ENCODE results near the gene OR11H6. TPM values are rescaled to one million over a fixed set of nuclear protein-coding genes. Genes with fewer than 3 reads are reported as not detected.
"Not testable (repeated sequence)": the region's sequence is repeated elsewhere in the genome, so short reads cannot be mapped to it uniquely, and the experiment has no call there.

Gene OR11H6, protein sequence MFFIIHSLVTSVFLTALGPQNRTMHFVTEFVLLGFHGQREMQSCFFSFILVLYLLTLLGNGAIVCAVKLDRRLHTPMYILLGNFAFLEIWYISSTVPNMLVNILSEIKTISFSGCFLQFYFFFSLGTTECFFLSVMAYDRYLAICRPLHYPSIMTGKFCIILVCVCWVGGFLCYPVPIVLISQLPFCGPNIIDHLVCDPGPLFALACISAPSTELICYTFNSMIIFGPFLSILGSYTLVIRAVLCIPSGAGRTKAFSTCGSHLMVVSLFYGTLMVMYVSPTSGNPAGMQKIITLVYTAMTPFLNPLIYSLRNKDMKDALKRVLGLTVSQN
- not detected for total RNA-seq

DNA sequence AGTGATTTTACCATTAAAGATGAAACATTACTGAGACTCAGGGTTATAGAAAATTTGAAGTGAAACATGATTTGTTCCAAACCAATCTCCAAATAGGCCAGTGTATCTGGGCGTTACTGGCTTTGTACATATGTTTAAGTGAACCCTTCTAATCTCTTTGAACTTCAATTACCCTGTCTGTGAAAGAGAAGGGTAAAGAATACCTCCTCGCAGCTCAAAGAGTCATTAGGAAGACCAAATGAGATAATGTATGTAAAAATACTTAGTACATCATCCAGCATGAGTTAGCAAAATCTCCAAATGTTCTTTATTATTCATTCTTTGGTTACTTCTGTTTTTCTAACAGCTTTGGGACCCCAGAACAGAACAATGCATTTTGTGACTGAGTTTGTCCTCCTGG, at the start of gene OR11H6:
TSS of gene OR11H6 (plus strand) at position 301 of the 400 bp plus-strand sequence. CDS start at position 301, 0 bp downstream.
- no peak for DNase-seq
- Mint-ChIP-seq H3K4me1 (no peaks in the 10 kb centered on the region), H3K4me3 (no peak within 1 kb of the TSS), H3K27me3 (peaks cover 1% of the 10 kb centered on the region), H3K9me3 (peaks cover 3% of the 10 kb centered on the region), H3K27ac (no peak within 1 kb of the TSS), H3K36me3 (ENCODE audit: low read depth) (no peaks in the 10 kb centered on the region)
- CTCF ChIA-PET = no interaction called here
- POLR2A ChIA-PET = no interaction called here

DNA sequence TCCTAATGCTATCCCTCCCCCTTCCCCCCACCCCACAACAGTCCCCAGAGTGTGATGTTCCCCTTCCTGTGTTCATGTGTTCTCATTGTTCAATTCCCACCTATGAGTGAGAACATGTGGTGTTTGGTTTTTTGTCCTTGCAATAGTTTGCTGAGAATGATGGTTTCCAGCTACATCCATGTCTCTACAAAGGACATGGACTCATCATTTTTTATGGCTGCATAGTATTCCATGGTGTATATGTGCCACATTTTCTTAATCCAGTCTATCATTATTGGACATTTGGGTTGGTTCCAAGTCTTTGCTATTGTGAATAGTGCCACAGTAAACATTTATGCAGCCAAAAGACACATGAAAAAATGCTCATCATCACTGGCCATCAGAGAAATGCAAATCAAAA, 49.3 kb upstream of the OR11H6 start:
- H3K4me1 Mint-ChIP-seq; H3K4me3 Mint-ChIP-seq; H3K27me3 Mint-ChIP-seq; H3K36me3 Mint-ChIP-seq (ENCODE audit: low read depth); H3K9me3 Mint-ChIP-seq; H3K27ac Mint-ChIP-seq; CTCF ChIA-PET; DNase-seq; POLR2A ChIA-PET: not testable (repeated sequence)

DNA sequence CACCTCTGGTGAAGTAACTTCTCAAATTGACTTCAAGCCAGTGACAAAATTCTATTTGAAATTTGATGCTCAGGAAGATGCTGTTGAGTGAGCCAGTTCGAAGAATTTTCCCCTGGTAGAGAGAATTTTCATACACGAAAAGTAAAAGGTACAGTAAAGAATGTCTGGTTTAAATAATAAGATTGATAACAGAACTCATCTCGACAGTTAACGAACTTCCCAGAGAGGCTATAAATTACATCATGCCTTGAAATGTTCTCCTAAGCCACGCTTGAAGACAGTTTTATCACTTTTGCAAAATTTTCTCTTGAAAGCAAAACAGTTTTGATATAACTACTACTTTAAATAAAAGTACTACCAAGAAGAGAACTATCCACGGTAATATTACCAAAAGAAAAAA, 47.2 kb upstream of the OR11H6 start:
- H3K4me3 Mint-ChIP-seq = no peak overlapping the region
- CTCF ChIA-PET = no interaction called here
- H3K36me3 Mint-ChIP-seq (ENCODE audit: low read depth) = no peaks in the 10 kb centered on the region
- H3K4me1 Mint-ChIP-seq = no peaks in the 10 kb centered on the region
- H3K27me3 Mint-ChIP-seq = no peaks in the 10 kb centered on the region
- no peak for DNase-seq
- no peaks in the 10 kb centered on the region for H3K9me3 Mint-ChIP-seq
- H3K27ac Mint-ChIP-seq = no peak overlapping the region
- POLR2A ChIA-PET = no interaction called here

DNA sequence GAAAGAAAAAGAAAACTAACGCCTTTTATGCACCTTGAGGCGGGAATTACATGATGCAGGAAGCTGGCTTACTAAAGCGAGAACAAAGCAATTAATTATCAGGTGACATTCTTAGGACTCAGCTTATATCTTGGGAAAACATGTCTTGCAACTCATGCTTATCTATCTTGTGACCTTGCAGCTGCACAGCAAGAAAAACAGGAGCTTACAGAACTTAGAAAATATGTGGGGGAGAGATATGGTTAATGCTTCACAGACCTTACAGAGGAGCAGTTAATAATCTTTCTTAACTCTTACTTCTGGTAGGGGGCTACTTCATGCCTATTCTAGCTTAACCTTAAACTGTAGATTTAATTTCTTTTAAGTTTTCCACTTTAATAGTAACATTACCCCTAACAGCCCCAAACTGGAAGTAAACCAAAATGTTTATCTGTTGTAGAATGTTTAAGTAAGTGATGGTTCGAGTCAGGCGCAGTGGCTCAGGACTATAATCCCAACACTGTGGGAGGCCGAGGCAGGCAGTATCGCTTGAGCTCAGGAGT, 46.0 kb upstream of the OR11H6 start:
- no peak overlapping the region for H3K4me3 Mint-ChIP-seq
- ChIA-PET CTCF (no interaction called here), POLR2A (no interaction called here)
- H3K27ac Mint-ChIP-seq = no peak overlapping the region
- no peaks in the 10 kb centered on the region for H3K36me3 Mint-ChIP-seq (ENCODE audit: low read depth)
- no peaks in the 10 kb centered on the region for H3K9me3 Mint-ChIP-seq
- DNase-seq = no peak
- H3K4me1 Mint-ChIP-seq = no peaks in the 10 kb centered on the region
- no peaks in the 10 kb centered on the region for H3K27me3 Mint-ChIP-seq

DNA sequence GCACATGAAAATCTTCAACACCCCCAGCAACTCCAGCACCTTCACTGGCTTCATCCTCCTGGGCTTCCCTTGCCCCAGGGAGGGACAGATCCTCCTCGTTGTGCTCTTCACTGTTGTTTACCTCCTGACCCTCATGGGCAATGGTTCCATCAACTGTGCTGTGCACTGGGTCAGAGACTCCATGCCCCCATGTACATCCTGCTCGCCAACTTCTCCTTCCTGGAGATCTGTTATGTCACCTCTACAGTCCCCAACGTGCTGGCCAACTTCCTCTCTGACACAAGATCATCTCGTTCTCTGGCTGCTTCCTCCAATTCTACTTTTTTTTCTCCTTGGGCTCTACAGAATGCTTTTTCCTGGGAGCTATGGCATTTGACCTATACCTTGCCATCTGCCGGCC, 44.3 kb upstream of the OR11H6 start:
- Mint-ChIP-seq H3K27ac (no peak overlapping the region), H3K4me3 (no peak overlapping the region), H3K36me3 (ENCODE audit: low read depth) (no peaks in the 10 kb centered on the region), H3K27me3 (no peaks in the 10 kb centered on the region), H3K9me3 (no peaks in the 10 kb centered on the region), H3K4me1 (no peaks in the 10 kb centered on the region)
- no peak for DNase-seq
- ChIA-PET POLR2A (no interaction called here), CTCF (no interaction called here)

DNA sequence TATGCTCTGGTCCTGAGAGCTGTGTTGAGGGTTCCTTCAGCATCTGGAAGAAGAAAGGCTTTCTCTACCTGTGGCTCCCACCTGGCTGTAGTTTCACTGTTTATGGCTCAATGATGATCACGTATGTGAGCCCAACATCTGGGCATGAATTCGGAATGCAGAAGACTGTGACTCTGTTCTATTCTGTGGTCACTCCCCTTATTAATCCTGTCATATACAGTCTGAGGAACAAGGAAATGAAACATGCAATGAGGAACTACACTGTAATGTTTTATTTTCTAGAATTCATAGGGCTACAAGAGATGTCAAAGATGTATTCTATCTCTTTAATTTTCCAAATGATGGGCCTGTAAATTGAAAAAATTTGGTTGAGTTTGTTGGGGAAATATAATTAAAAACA, 43.6 kb upstream of the OR11H6 start:
- CTCF ChIA-PET = no interaction called here
- DNase-seq = no peak
- H3K9me3 Mint-ChIP-seq = no peaks in the 10 kb centered on the region
- H3K4me1 Mint-ChIP-seq = no peaks in the 10 kb centered on the region
- no peaks in the 10 kb centered on the region for H3K36me3 Mint-ChIP-seq (ENCODE audit: low read depth)
- H3K27ac Mint-ChIP-seq = no peak overlapping the region
- POLR2A ChIA-PET = no interaction called here
- H3K27me3 Mint-ChIP-seq = no peaks in the 10 kb centered on the region
- no peak overlapping the region for H3K4me3 Mint-ChIP-seq

DNA sequence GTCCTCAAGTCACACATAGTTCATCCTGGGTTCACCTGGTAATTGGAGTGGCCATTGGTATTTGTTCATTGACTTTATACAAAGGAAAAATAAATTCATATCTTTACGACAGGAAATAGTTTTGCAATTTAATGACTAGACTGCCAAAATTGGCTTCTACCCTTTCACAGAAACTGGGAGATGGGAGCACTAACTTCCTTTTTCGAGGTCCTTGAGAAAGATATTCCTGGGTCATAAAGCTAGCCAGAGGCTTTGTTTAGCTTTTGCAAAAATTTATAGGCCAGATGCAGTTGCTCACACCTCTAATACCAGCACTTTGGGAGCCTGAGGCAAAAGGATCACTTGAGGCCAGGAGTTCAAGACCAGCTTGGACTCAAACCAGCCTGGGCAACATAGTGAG, 43.0 kb upstream of the OR11H6 start:
- no peak overlapping the region for H3K4me3 Mint-ChIP-seq
- no peaks in the 10 kb centered on the region for H3K4me1 Mint-ChIP-seq
- H3K9me3 Mint-ChIP-seq = no peaks in the 10 kb centered on the region
- no peak for DNase-seq
- ChIA-PET CTCF (no interaction called here), POLR2A (no interaction called here)
- H3K36me3 Mint-ChIP-seq (ENCODE audit: low read depth) = no peaks in the 10 kb centered on the region
- H3K27ac Mint-ChIP-seq = no peak overlapping the region
- H3K27me3 Mint-ChIP-seq = no peaks in the 10 kb centered on the region

DNA sequence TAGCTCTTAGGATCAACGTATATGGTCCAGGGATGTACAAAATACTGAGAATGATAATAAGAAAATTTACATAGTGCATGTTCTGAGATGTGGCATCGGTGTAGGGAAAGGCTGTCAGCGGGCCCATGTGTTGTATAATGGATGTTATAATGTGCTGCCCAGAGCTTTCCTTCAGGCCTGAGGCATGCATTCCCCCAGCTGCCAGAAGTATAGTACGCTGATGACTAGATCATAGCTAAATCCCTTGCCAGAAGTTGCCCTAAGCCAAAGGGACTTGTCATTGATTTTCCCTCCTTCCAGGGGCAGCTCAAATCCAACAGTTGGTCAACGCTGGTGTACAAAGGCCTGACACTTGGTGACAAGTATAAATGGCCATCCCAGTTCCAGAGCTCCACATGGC, 39.3 kb upstream of the OR11H6 start:
- Mint-ChIP-seq H3K27me3 (no peaks in the 10 kb centered on the region), H3K4me3 (no peak overlapping the region)
- CTCF ChIA-PET = no interaction called here

DNA sequence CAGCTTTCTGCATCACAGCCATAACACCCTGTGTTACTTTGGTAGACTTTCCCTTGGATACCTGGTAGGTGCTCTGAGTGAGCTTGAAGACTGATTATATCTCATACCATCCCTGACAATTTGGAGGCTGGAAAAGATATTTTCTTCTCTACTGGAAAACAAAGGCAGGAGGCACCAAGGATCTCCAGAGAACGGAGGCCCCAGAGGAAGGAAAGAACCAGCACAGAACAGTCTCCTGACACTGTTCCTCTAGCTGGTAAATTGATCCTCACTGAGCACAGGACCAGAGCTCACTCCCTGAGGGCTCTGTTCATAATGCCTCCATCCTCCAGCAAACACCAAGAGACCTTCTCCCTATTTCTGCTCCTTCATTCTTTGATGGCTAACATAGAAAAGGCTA, 32.9 kb upstream of the OR11H6 start, which contains the start of gene OR11G2:
TSS of gene OR11G2 (plus strand) at position 301 of the 400 bp plus-strand sequence. CDS start 6,542 bp downstream, outside the sequence.
- POLR2A ChIA-PET = no interaction called here
- H3K27ac Mint-ChIP-seq = no peak within 1 kb of the TSS
- peaks cover 6% of the 10 kb centered on the region for H3K27me3 Mint-ChIP-seq
- H3K4me3 Mint-ChIP-seq = no peak within 1 kb of the TSS
- DNase-seq = no peak
- CTCF ChIA-PET = no interaction called here
- H3K9me3 Mint-ChIP-seq = no peaks in the 10 kb centered on the region
- H3K36me3 Mint-ChIP-seq (ENCODE audit: low read depth) = no peaks in the 10 kb centered on the region
- no peaks in the 10 kb centered on the region for H3K4me1 Mint-ChIP-seq

More for the DNA sequence above, 39.3 kb upstream of the OR11H6 start:
- no peak overlapping the region for H3K27ac Mint-ChIP-seq
- POLR2A ChIA-PET = no interaction called here
- H3K9me3 Mint-ChIP-seq = no peaks in the 10 kb centered on the region
- DNase-seq = no peak
- H3K36me3 Mint-ChIP-seq (ENCODE audit: low read depth) = no peaks in the 10 kb centered on the region
- no peaks in the 10 kb centered on the region for H3K4me1 Mint-ChIP-seq

DNA sequence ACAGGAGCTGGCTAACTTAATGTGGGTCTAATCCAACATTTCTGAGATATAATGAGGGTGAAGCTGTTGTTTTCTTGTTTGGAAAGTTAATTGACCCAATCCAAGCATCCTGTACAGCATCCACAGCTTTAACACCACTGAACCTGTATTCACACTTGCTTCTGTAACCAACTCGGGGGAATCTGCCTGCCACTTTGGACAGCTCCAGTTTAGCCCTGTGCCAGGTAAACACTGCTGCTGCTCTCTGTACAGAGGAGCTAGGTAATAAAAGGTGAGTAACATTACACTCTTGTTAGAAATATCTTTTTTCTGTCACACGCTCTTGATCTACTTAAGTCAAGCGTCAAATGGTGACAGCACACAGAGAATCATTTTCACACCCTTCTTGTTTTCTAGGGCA, 32.1 kb upstream of the OR11H6 start:
- CTCF ChIA-PET = no interaction called here

DNA sequence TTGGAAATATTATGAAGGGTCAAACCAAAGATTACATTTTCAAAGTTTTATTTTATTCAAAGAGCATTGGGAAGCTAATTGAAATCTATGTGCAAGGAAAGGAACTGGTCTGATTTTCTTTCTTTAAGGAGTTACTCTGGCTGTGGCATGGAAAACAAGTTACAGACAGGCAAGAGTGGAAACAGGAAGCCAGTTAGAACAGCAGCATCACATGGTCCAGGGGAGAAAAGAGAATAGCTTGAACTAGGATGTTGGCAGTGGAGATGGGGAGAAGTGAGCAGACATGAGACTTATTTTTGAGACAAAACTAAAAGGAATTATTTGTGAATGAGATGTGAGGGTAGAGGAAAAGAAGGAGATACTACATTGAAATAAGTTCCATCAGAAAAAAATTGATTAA, 29.4 kb upstream of the OR11H6 start:
- no peaks in the 10 kb centered on the region for H3K9me3 Mint-ChIP-seq
- no peak overlapping the region for H3K4me3 Mint-ChIP-seq
- no peak overlapping the region for H3K27ac Mint-ChIP-seq
- H3K27me3 Mint-ChIP-seq = peaks cover 6% of the 10 kb centered on the region
- CTCF ChIA-PET = no interaction called here
- POLR2A ChIA-PET = no interaction called here
- no peak for DNase-seq
- H3K36me3 Mint-ChIP-seq (ENCODE audit: low read depth) = no peaks in the 10 kb centered on the region
- no peaks in the 10 kb centered on the region for H3K4me1 Mint-ChIP-seq

More for the DNA sequence above, 32.1 kb upstream of the OR11H6 start:
- DNase-seq = no peak
- Mint-ChIP-seq H3K27me3 (peaks cover 6% of the 10 kb centered on the region), H3K4me3 (no peak overlapping the region), H3K9me3 (no peaks in the 10 kb centered on the region), H3K4me1 (no peaks in the 10 kb centered on the region), H3K36me3 (ENCODE audit: low read depth) (no peaks in the 10 kb centered on the region), H3K27ac (no peak overlapping the region)
- POLR2A ChIA-PET = no interaction called here

DNA sequence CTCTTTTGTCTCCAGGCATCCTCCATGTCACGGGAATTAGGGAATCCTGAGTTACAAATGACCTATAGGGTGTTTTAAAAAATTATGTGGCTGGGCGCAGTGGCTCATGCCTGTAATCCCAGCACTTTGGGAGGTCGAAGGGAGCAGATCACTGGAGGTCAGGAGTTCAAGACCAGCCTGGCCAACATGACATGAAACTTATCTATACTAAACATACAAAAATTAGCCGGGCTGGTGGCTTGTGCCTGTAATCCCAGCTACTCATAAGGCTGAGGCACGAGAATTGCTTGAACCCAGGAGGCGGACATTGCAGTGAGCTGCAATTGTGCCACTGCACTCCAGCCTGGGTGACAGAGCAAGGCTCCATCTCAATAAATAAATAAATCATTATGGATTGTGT, 28.3 kb upstream of the OR11H6 start:
- H3K4me3 Mint-ChIP-seq; H3K36me3 Mint-ChIP-seq (ENCODE audit: low read depth); POLR2A ChIA-PET; H3K9me3 Mint-ChIP-seq; H3K27me3 Mint-ChIP-seq; H3K4me1 Mint-ChIP-seq; DNase-seq; CTCF ChIA-PET; H3K27ac Mint-ChIP-seq: not testable (repeated sequence)

DNA sequence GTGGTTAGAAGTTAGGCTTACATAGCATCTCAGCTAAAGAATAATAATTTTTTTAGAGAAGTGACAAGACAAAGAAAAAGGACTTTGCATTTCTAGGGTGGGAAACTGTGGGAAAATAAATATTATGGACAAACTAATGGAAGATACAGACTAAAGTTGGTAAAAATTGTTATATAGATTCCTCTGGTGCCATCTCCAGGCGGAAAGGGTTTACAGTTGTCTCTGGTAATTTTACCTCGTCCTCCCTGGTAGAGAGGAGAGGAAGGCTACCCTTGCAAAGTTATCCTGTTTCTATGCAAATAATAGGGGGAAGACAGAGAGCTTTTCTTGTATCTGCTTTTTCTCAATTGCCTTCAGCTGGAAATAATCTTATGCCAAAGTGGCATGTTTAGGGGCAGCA, 27.6 kb upstream of the OR11H6 start:
- Mint-ChIP-seq H3K4me1 (no peaks in the 10 kb centered on the region), H3K9me3 (no peaks in the 10 kb centered on the region), H3K36me3 (ENCODE audit: low read depth) (no peaks in the 10 kb centered on the region), H3K27ac (no peak overlapping the region), H3K4me3 (no peak overlapping the region), H3K27me3 (peaks cover 6% of the 10 kb centered on the region)
- ChIA-PET CTCF (no interaction called here), POLR2A (no interaction called here)
- no peak for DNase-seq

DNA sequence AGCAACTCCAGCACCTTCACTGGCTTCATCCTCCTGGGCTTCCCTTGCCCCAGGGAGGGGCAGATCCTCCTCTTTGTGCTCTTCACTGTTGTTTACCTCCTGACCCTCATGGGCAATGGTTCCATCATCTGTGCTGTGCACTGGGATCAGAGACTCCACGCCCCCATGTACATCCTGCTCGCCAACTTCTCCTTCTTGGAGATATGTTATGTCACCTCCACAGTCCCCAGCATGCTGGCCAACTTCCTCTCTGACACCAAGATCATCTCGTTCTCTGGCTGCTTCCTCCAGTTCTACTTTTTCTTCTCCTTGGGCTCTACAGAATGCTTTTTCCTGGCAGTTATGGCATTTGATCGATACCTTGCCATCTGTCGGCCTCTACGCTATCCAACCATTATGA, 26.1 kb upstream of the OR11H6 start:
- POLR2A ChIA-PET = no interaction called here

More for the DNA sequence above, 26.1 kb upstream of the OR11H6 start:
- CTCF ChIA-PET = no interaction called here
- Mint-ChIP-seq H3K27ac (no peak overlapping the region), H3K4me1 (no peaks in the 10 kb centered on the region), H3K36me3 (ENCODE audit: low read depth) (no peaks in the 10 kb centered on the region), H3K27me3 (peaks cover 6% of the 10 kb centered on the region), H3K4me3 (no peak overlapping the region), H3K9me3 (no peaks in the 10 kb centered on the region)
- DNase-seq = no peak

Data from activated CD4-positive, alpha-beta memory T cell treated with anti-CD3 and anti-CD28 coated beads, Interleukin-2, amount 10 ng/mL, durations not matched to agents 7 days and 5 days (primary cell).